Smooth muscle cell (in vitro differentiated cells): ENCODE measurements around the gene JARID2. TPM values are rescaled to one million over a fixed set of nuclear protein-coding genes. Genes with fewer than 3 reads are reported as not detected.
A peak's percentile ranks its signal among the peaks of the same experiment; 100 is the strongest.

Source experiments
- DNase-seq: peaks from one replicate; lab custom pipeline; 2025; ENCODE audit not compliant: unreplicated experiment; lab: John Stamatoyannopoulos, UW
- H2AFZ ChIP-seq: fragments of 200-600 bp; sonication (generic); 2 replicates; pipeline ENCODE4 v1.6.0; 2016; ENCODE audit warnings: antibody characterized with exemption, low read depth, mild to moderate bottlenecking
- H3F3A ChIP-seq: fragments of 200-600 bp; sonication (generic); 2 replicates; pipeline ENCODE4 v1.6.0; 2017; ENCODE audit warnings: antibody characterized with exemption, low read depth
- H3K27ac ChIP-seq: fragments of 200-600 bp; sonication (generic); 2 replicates; pipeline ENCODE4 v1.5.1; 2016; ENCODE audit warnings: low read depth, mild to moderate bottlenecking
- H3K27me3 ChIP-seq: fragments of 200-600 bp; sonication (generic); 2 replicates; pipeline ENCODE4 v1.6.1; 2016; ENCODE audit warnings: low read depth, mild to moderate bottlenecking
- H3K36me3 ChIP-seq: fragments of 200-600 bp; sonication (generic); 2 replicates; pipeline ENCODE4 v1.5.1; 2016; ENCODE audit warnings: low read depth
- H3K4me1 ChIP-seq: fragments of 200-600 bp; sonication (generic); 2 replicates; pipeline ENCODE4 v1.5.1; 2016; ENCODE audit warnings: low read depth
- H3K4me2 ChIP-seq: fragments of 200-600 bp; sonication (generic); 2 replicates; pipeline ENCODE4 v1.6.0; 2016; ENCODE audit warnings: mild to moderate bottlenecking
- H3K4me3 ChIP-seq: fragments of 200-600 bp; sonication (generic); 2 replicates; pipeline ENCODE4 v1.5.1; 2016; ENCODE audit warnings: mild to moderate bottlenecking
- H3K79me2 ChIP-seq: fragments of 200-600 bp; sonication (generic); 2 replicates; pipeline ENCODE4 v1.6.0; 2016; ENCODE audit warnings: low read depth, mild to moderate bottlenecking
- H3K9ac ChIP-seq: fragments of 200-600 bp; sonication (generic); 2 replicates; pipeline ENCODE4 v1.6.0; 2016; ENCODE audit warnings: low read depth
- H3K9me3 ChIP-seq: fragments of 200-600 bp; sonication (generic); replicated peaks from 2 replicates; pipeline ENCODE4 v1.5.1; 2016; ENCODE audit warnings: low read depth
- H4K20me1 ChIP-seq: fragments of 200-600 bp; sonication (generic); 2 replicates; pipeline ENCODE4 v1.6.0; 2016; ENCODE audit warnings: low read depth
- WGBS: methylation state at CpG from one replicate; pipeline ENCODE4 v1.1.7; 2016; ENCODE audit warnings: low lambda C conversion rate; 5-methylcytosine and 5-hydroxymethylcytosine counted together
- polyA plus RNA-seq: library from polyadenylated mRNA; unstranded; fragments of >200 nt; fragmentation: Nextera tagmentation; extraction: Ambion mirVana; gene quantifications from 2 replicates; pipeline ENCODE4 v1.2.1, GENCODE V29; 2016
- total RNA-seq: library from RNA; depleted of rRNA; stranded (reverse); fragments of >200 nt; gene quantifications from 2 replicates; pipeline ENCODE4 v1.2.3, GENCODE V29; 2014
- TF ChIP-seq, protein P1 (sequence below): fragments of 200-600 bp; sonication (generic); IDR thresholded peaks from 2 replicates; pipeline ENCODE4 v1.5.1; 2017; ENCODE audit warnings: borderline replicate concordance, mild to moderate bottlenecking, antibody characterized with exemption; ENCODE audit not compliant: insufficient read depth, poor library complexity, severe bottlenecking

JARID2 gene
- total and polyA plus RNA-seq, 2 experiments from 2014 or later = 5.2 to 10.2 TPM

- 96% methylated on average over 9 of the region's 9 CpGs for WGBS
Observed at GRCh38 chr6:15452182-15452941, 206.5 kb downstream of the JARID2 start.

GRCh38 chr6:15453186-15453585, 207.3 kb downstream of the JARID2 start:
- Histone ChIP-seq H3K27me3 (no peaks in the 10 kb centered on the region), H3K4me3 (no peak overlapping the region), H3K4me2 (no peak overlapping the region), H3K4me1 (peaks cover 24% of the 10 kb centered on the region), H3K9me3 (no peaks in the 10 kb centered on the region), H3K9ac (no peak overlapping the region), H3K36me3 (no peaks in the 10 kb centered on the region), H3K27ac (no peak overlapping the region), H4K20me1 (peaks cover 75% of the 10 kb centered on the region), H2AFZ (no peak overlapping the region), H3K79me2 (peaks cover 25% of the 10 kb centered on the region), H3F3A (no peaks in the 10 kb centered on the region)
- TF ChIP-seq, protein P1, sequence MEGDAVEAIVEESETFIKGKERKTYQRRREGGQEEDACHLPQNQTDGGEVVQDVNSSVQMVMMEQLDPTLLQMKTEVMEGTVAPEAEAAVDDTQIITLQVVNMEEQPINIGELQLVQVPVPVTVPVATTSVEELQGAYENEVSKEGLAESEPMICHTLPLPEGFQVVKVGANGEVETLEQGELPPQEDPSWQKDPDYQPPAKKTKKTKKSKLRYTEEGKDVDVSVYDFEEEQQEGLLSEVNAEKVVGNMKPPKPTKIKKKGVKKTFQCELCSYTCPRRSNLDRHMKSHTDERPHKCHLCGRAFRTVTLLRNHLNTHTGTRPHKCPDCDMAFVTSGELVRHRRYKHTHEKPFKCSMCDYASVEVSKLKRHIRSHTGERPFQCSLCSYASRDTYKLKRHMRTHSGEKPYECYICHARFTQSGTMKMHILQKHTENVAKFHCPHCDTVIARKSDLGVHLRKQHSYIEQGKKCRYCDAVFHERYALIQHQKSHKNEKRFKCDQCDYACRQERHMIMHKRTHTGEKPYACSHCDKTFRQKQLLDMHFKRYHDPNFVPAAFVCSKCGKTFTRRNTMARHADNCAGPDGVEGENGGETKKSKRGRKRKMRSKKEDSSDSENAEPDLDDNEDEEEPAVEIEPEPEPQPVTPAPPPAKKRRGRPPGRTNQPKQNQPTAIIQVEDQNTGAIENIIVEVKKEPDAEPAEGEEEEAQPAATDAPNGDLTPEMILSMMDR = no peak
- WGBS = 97% methylated on average over 4 of the region's 4 CpGs
- no peak for DNase-seq

More at GRCh38 chr6:15452182-15452941, 206.5 kb downstream of the JARID2 start:
- H3K27ac ChIP-seq = no peak overlapping the region
- H3K4me2 ChIP-seq = no peak overlapping the region
- peaks cover 31% of the 10 kb centered on the region for H3K79me2 ChIP-seq
- H4K20me1 ChIP-seq = peaks cover 75% of the 10 kb centered on the region
- H3K36me3 ChIP-seq = no peaks in the 10 kb centered on the region
- no peak overlapping the region for H3K9ac ChIP-seq
- no peaks in the 10 kb centered on the region for H3F3A ChIP-seq
- H3K4me1 ChIP-seq = peaks cover 23% of the 10 kb centered on the region
- no peak overlapping the region for H3K4me3 ChIP-seq
- DNase-seq = no peak
- H2AFZ ChIP-seq = no peak overlapping the region
- TF ChIP-seq, protein P1 = no peak
- no peaks in the 10 kb centered on the region for H3K27me3 ChIP-seq
- no peaks in the 10 kb centered on the region for H3K9me3 ChIP-seq

- Histone ChIP-seq H2AFZ (no peak overlapping the region), H3K4me1 (peaks cover 23% of the 10 kb centered on the region), H3K36me3 (no peaks in the 10 kb centered on the region), H4K20me1 (peaks cover 75% of the 10 kb centered on the region), H3K4me3 (no peak overlapping the region), H3K27ac (no peak overlapping the region), H3K9me3 (no peaks in the 10 kb centered on the region), H3F3A (no peaks in the 10 kb centered on the region), H3K79me2 (peaks cover 21% of the 10 kb centered on the region), H3K9ac (no peak overlapping the region), H3K27me3 (no peaks in the 10 kb centered on the region), H3K4me2 (no peak overlapping the region)
- TF ChIP-seq, protein P1 = no peak
- 98% methylated on average over 5 of the region's 5 CpGs for WGBS
- no peak for DNase-seq
Observed at GRCh38 chr6:15453622-15454021, 207.8 kb downstream of the JARID2 start.

- peaks cover 80% of the 10 kb centered on the region for H4K20me1 ChIP-seq
- no peak for DNase-seq
- TF ChIP-seq, protein P1 = no peak
- H3K36me3 ChIP-seq = no peaks in the 10 kb centered on the region
- peaks cover 27% of the 10 kb centered on the region for H3K4me1 ChIP-seq
- H3K9me3 ChIP-seq = no peaks in the 10 kb centered on the region
- H3K79me2 ChIP-seq = peaks cover 9% of the 10 kb centered on the region
- H3K9ac ChIP-seq = no peak overlapping the region
- no peak overlapping the region for H3K4me2 ChIP-seq
- H3F3A ChIP-seq = no peaks in the 10 kb centered on the region
- H3K4me3 ChIP-seq = no peak overlapping the region
- no peak overlapping the region for H2AFZ ChIP-seq
- H3K27me3 ChIP-seq = no peaks in the 10 kb centered on the region
- peak overlapping the region; percentile 9 for H3K27ac ChIP-seq
- WGBS = 71% methylated on average over 2 of the region's 2 CpGs
Observed at GRCh38 chr6:15456422-15456821, 210.6 kb downstream of the JARID2 start.
